Stimulated activated CD4-positive, alpha-beta T cell treated with anti-CD3 and anti-CD28 coated beads, TNF-alpha, amount 100 ng/mL, for 1 hour (primary cell): Measurements from ENCODE around the gene CRHBP.
"Not testable (repeated sequence)": the region's sequence is repeated elsewhere in the genome, so short reads cannot be mapped to it uniquely, and the experiment has no call there.

Source experiments
- DNase-seq, 3 donors: peaks; one replicate each; pipeline ENCODE4 v3.0.0-alpha.2; 2020; ENCODE audit warnings: low read depth in 3 of 3, low spot score in 1 of 3

CRHBP gene

GRCh38 chr5:76958991-76959767 is 6.3 kb downstream of the CRHBP start:
- no peak for DNase-seq

GRCh38 chr5:76960004-76960625 is 7.3 kb downstream of the CRHBP start:
- DNase-seq = no peak

- DNase-seq = no peak
Observed at GRCh38 chr5:76964060-76964459, 11.2 kb downstream of the CRHBP start.

- DNase-seq = no peak
Observed at GRCh38 chr5:76971511-76971910, 18.7 kb downstream of the CRHBP start.

- DNase-seq = no peak
Observed at GRCh38 chr5:76972689-76973088, 19.8 kb downstream of the CRHBP start.

- no peak for DNase-seq
Observed at GRCh38 chr5:76974785-76975184, 21.9 kb downstream of the CRHBP start.

- no peak for DNase-seq
Observed at GRCh38 chr5:76978869-76979268, 26.0 kb downstream of the CRHBP start.

- DNase-seq = no peak
Observed at GRCh38 chr5:76980518-76981144, 27.8 kb downstream of the CRHBP start.

GRCh38 chr5:76982450-76982849 is 29.6 kb downstream of the CRHBP start:
- no peak for DNase-seq

GRCh38 chr5:76983468-76983867 is 30.6 kb downstream of the CRHBP start:
- DNase-seq = no peak

- DNase-seq = no peak
Observed at GRCh38 chr5:76986825-76987526, 34.1 kb downstream of the CRHBP start.

- DNase-seq = no peak
Observed at GRCh38 chr5:76990899-76991459, 38.1 kb downstream of the CRHBP start.

GRCh38 chr5:76993436-76993835 is 40.6 kb downstream of the CRHBP start:
- DNase-seq = not testable (repeated sequence)

GRCh38 chr5:76994337-76994736 is 41.5 kb downstream of the CRHBP start:
- DNase-seq = no peak

GRCh38 chr5:76998251-76998650 is 45.4 kb downstream of the CRHBP start:
- not testable (repeated sequence) for DNase-seq

GRCh38 chr5:76999451-76999850 is 46.6 kb downstream of the CRHBP start:
- DNase-seq = no peak

- DNase-seq = no peak
Observed at GRCh38 chr5:77003246-77003645, 50.4 kb downstream of the CRHBP start.

- no peak for DNase-seq
Observed at GRCh38 chr5:77006124-77006523, 53.3 kb downstream of the CRHBP start.

- no peak for DNase-seq
Observed at GRCh38 chr5:77008413-77008812, 55.6 kb downstream of the CRHBP start.

GRCh38 chr5:77010243-77010642 is 57.4 kb downstream of the CRHBP start:
- DNase-seq = no peak

- no peak for DNase-seq
Observed at GRCh38 chr5:77011498-77011897, 58.7 kb downstream of the CRHBP start.
